ENCODE measurements around the gene TMEM132D. TPM values are rescaled to one million over a fixed set of nuclear protein-coding genes. Genes with fewer than 3 reads are reported as not detected.

Gene TMEM132D
- total and polyA plus RNA-seq, 2 of the 8 experiments (the other 6 are each of a cell fraction or from before 2014, with no cell fraction given): 3.5 to 10.1 TPM

- 75% methylated on average over 6 of the region's 6 CpGs; no CpG with 5 or more reads in 1 of the 2 experiments for WGBS, 2 experiments (ENCODE audit: extremely low coverage in 1 of 2, insufficient coverage in 1 of 2, insufficient read length in 1 of 2, insufficient replicate concordance in 2 of 2, low coverage in 1 of 2, low lambda C conversion rate in 2 of 2, missing lambda C conversion rate in 1 of 2)
- no peak for TF ChIP-seq KDM5A (IDR thresholded peaks at IDR 0.05; ENCODE audit: low read length)
- H2BK5ac ChIP-seq (ENCODE audit: low read depth, low read length): no peak overlapping the region
- H2AK5ac ChIP-seq (ENCODE audit: low read depth, low read length): no peak overlapping the region
- no peak overlapping the region for H3K56ac ChIP-seq (replicated peaks; ENCODE audit: insufficient read length, low read depth, low read length)
- DNase-seq (ENCODE audit: low read depth in 1 of 2, low spot score in 2 of 2): no peak
- H3K36me3 ChIP-seq (ENCODE audit: control insufficient read depth in 2 of 4, insufficient read depth in 4 of 4, low read length in 3 of 4): no peaks in the 10 kb centered on the region
- ChIA-PET POLR2A (ENCODE audit: partially characterized antibody) (interaction anchor here (1.8 kb wide), 2 partner anchors 10 to 24 kb away, joined by 3 to 11 read pairs; no protein-coding TSS in a partner anchor), CTCF (ENCODE audit: partially characterized antibody) (no interaction called here)
- no peak overlapping the region for H2BK15ac ChIP-seq (ENCODE audit: low read length)
- H4K5ac ChIP-seq (ENCODE audit: insufficient read length, low read depth, low read length): no peak overlapping the region
- peak overlapping the region; percentile 26; the same call in 1 of the 2 replicates for H3K18ac ChIP-seq (ENCODE audit: extremely low read depth, low read length)
- peak; percentile 45 for FAIRE-seq
- H3K23ac ChIP-seq (ENCODE audit: insufficient read length): no peak overlapping the region
- no peak overlapping the region for H3K14ac ChIP-seq (ENCODE audit: insufficient read length)
- no peak overlapping the region for H4K8ac ChIP-seq (ENCODE audit: extremely low read depth, insufficient read depth, low read length)
- H3K4me2 ChIP-seq (ENCODE audit: insufficient read depth in 1 of 2, low read depth in 2 of 2, low read length in 2 of 2): peak overlapping the region; percentile 0 to 72; a peak in 2 of 4 replicates
- H3K27me3 ChIP-seq (replicated peaks in 1 of 4; ENCODE audit: control insufficient read depth in 3 of 4, extremely low read depth in 1 of 4, insufficient read depth in 3 of 4, low read length in 3 of 4): no peaks in the 10 kb centered on the region; a peak in 2 of 7 replicates
- peaks cover 2% of the 10 kb centered on the region; the same call in 1 of the 2 replicates for H3K79me1 ChIP-seq (ENCODE audit: low read depth, low read length)
- H3K79me2 ChIP-seq (ENCODE audit: control insufficient read depth in 1 of 2, insufficient read depth in 2 of 2, low read length in 2 of 2): peaks cover 0 to 41% of the 10 kb centered on the region in 2 experiments; a peak in 3 of 4 replicates
- H2BK120ac ChIP-seq (replicated peaks; ENCODE audit: low read depth, low read length): no peak overlapping the region
- no peak overlapping the region for H3K27ac ChIP-seq (ENCODE audit: low read depth, low read length)
- H4K91ac ChIP-seq (replicated peaks; ENCODE audit: insufficient read length, low read length): no peak overlapping the region
- peak overlapping the region in 1 of 4 experiments; percentile 34; a peak in 1 of 8 replicates for H3K4me3 ChIP-seq (ENCODE audit: extremely low read depth in 1 of 4, insufficient read depth in 2 of 4, low read depth in 3 of 4, low read length in 4 of 4)
- no peaks in the 10 kb centered on the region for H4K20me1 ChIP-seq (replicated peaks in 1 of 2; ENCODE audit: control insufficient read depth in 1 of 2, insufficient read depth in 2 of 2, low read length in 2 of 2)
- H3K4me1 ChIP-seq (replicated peaks in 1 of 4; ENCODE audit: control insufficient read depth in 3 of 4, insufficient read depth in 4 of 4, low read length in 3 of 4): peaks cover 15 to 44% (median 37%) of the 10 kb centered on the region in 4 experiments
- no peak overlapping the region for H2BK12ac ChIP-seq (ENCODE audit: low read depth, low read length)
- no peak overlapping the region for H2AFZ ChIP-seq (ENCODE audit: low read length)
- no peak overlapping the region for H3K9ac ChIP-seq (replicated peaks in 1 of 4; ENCODE audit: extremely low read depth in 1 of 4, low read depth in 3 of 4, low read length in 3 of 4)
- peaks cover 5% of the 10 kb centered on the region; the same call in 1 of the 2 replicates for H3K23me2 ChIP-seq (ENCODE audit: low read depth, low read length)
- H3K4ac ChIP-seq (replicated peaks; ENCODE audit: insufficient read length, low read depth, low read length): no peak overlapping the region
- no peak overlapping the region; the same call in 1 of the 2 replicates for H2BK20ac ChIP-seq (ENCODE audit: low read length)
- H3K9me3 ChIP-seq (ENCODE audit: insufficient read depth in 2 of 2, low read depth in 1 of 2, low read length in 1 of 2): no peaks in the 10 kb centered on the region
Measured at GRCh38 chr12:129873833-129874208, 30.0 kb downstream of the TMEM132D start.

Measured in H1 (cell line).